BLaER1 treated with 17β-estradiol and CSF1 and Interleukin-3, amounts not matched to agents 10 nM and 100 nM (cell line): ENCODE measurements around the gene RNU1-3.
A peak's percentile ranks its signal among the peaks of the same experiment; 100 is the strongest.
"Not testable (repeated sequence)": the region's sequence is repeated elsewhere in the genome, so short reads cannot be mapped to it uniquely, and the experiment has no call there.

ENCODE experiments used
- H3K27ac ChIP-seq, 11 experiments: shearing (Covaris generic); formaldehyde crosslinking; 2 replicates each; pipeline ENCODE4 v1.8.1; 2022
- H3K27me3 ChIP-seq, 11 experiments: shearing (Covaris generic); formaldehyde crosslinking; 2 replicates each; pipeline ENCODE4 v1.8.1; 2022
- H3K36me3 ChIP-seq, 11 experiments: shearing (Covaris generic); formaldehyde crosslinking; 2 replicates each; pipeline ENCODE4 v1.8.1; 2022
- H3K4me1 ChIP-seq, 10 experiments: shearing (Covaris generic); formaldehyde crosslinking; 2 replicates each; pipeline ENCODE4 v1.8.1; 2022
- H3K4me2 ChIP-seq, 11 experiments: shearing (Covaris generic); formaldehyde crosslinking; 2 replicates each; pipeline ENCODE4 v1.8.1; 2022
- H3K4me3 ChIP-seq, 10 experiments: shearing (Covaris generic); formaldehyde crosslinking; 2 replicates each; pipeline ENCODE4 v1.8.1; 2022
- H3K9ac ChIP-seq, 11 experiments: shearing (Covaris generic); formaldehyde crosslinking; 2 replicates each; pipeline ENCODE4 v1.8.1; 2022
- H3K9me3 ChIP-seq, 11 experiments: shearing (Covaris generic); formaldehyde crosslinking; replicated peaks in 1 of 11; 2 replicates each; pipeline ENCODE4 v1.8.1; 2022
- H4K20me1 ChIP-seq, 11 experiments: shearing (Covaris generic); formaldehyde crosslinking; 2 replicates each; pipeline ENCODE4 v1.8.1; 2022

The RNU1-3 gene

DNA sequence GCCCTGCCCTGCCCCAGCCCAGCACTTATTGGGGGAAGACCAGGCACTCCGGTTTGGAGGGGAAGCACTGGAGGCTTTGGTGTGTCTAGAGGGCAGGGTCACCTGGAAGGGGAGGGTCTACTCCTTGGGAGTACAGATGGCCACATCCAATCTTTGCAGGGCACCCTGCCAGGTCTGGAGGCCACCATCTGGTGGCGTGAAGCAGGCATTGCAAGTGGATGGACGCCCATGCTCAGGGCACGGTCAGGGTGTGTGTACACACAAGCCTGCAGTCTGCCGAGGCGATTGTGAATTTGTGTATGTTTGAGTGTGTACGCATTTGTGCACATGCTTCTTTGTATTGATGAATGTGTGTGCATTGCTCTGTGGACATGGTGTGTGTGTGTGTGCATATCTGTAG lies 36.4 kb upstream of the RNU1-3 start:
- H3K4me3 ChIP-seq, H3K9me3 ChIP-seq, H3K9ac ChIP-seq, H3K4me2 ChIP-seq, H3K27ac ChIP-seq, H3K4me1 ChIP-seq, H3K36me3 ChIP-seq, H4K20me1 ChIP-seq: not testable (repeated sequence)
- H3K27me3 ChIP-seq, result peaks cover 9 to 28% (median 13%) of the 10 kb centered on the region in 11 experiments

DNA sequence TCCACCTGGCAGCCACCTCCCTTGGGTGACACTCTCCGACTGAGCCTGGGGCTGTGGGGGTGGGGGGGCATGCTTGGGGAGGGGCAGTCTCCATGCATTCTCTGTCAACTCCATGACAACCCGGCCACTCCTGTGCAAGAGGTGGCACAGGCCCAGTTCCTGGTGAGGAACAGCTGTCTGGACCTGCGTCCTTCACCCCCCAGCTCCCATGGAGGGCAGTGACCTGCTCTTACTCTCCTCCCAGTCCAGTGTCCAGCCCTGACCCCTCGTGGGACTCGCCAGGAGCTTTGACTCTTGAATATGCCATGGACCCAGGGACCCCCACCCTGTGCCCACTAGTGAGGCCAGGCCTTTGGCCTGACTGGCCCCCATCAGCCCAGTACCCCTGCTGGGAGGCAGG lies 35.5 kb upstream of the RNU1-3 start:
- not testable (repeated sequence) for H3K4me1 ChIP-seq, H3K4me2 ChIP-seq, H3K27ac ChIP-seq, H4K20me1 ChIP-seq, H3K36me3 ChIP-seq, H3K9me3 ChIP-seq, H3K9ac ChIP-seq, H3K4me3 ChIP-seq
- peaks cover 10 to 26% (median 15%) of the 10 kb centered on the region in 11 experiments for H3K27me3 ChIP-seq

DNA sequence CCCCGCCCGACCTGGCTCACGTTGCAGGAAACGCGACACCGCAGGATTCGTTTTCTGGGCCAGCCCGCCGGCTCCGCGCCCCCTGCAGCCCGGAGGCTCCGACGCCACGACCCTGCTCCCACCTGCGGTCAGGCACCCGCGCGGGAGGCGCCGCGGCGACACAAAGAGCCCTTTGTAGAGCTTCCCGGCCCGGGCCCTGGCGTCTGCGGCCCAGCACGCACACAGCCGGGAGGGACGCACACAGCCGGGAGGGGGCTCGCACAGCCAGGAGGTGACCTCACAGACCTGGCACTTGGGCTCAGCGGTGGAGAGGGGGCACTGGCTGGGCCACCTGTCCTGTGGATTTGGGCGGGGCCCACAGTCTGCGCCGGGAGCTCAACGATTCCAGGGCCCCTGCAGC lies 34.4 kb upstream of the RNU1-3 start:
- not testable (repeated sequence) for H3K4me2 ChIP-seq, H3K9ac ChIP-seq, H3K4me3 ChIP-seq, H3K4me1 ChIP-seq, H3K9me3 ChIP-seq, H4K20me1 ChIP-seq, H3K27ac ChIP-seq, H3K36me3 ChIP-seq
- H3K27me3 ChIP-seq, result peaks cover 18 to 33% (median 23%) of the 10 kb centered on the region in 11 experiments

DNA sequence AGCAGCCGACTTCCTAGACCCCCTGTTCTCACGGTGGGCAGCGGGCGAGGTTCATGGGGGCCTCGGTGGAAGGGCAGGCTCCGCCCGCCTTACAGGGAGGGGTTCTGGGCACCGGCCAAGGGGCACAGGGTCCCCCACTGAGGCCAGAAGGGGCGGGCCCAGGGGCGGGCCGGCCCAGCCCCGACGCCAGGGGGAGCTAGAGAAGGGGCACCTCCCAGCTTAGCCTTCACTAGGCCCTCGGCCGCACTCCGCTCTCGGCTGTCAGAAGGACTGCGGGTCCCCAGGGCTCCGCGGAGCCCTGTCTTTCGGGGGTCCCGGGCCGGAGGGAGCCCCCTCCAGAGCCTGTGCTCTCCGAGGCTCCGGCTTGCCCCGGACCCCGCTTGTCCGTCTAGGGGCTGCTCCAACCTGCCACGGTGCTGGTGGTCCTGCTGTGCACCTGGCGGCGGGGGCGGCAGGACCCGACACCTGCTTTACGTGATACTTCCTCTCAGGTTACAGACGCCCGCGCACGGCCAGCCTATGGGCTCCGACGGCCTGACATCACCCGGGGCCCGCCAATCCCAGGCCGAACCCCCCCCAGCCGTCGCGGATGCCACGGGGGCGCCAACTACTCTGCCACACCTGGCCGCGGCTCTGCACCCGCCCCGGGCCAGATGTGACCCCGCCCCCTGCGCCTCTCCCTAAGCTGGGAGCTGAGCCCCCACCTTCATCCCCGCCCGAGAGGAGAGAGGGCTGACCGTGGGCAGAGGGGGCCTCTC lies 33.6 kb upstream of the RNU1-3 start:
- H3K9me3 ChIP-seq, H3K9ac ChIP-seq, H3K4me3 ChIP-seq, H3K4me2 ChIP-seq, H3K36me3 ChIP-seq, H3K4me1 ChIP-seq, H3K27ac ChIP-seq, H4K20me1 ChIP-seq: not testable (repeated sequence)
- H3K27me3 ChIP-seq, result peaks cover 18 to 35% (median 23%) of the 10 kb centered on the region in 11 experiments

DNA sequence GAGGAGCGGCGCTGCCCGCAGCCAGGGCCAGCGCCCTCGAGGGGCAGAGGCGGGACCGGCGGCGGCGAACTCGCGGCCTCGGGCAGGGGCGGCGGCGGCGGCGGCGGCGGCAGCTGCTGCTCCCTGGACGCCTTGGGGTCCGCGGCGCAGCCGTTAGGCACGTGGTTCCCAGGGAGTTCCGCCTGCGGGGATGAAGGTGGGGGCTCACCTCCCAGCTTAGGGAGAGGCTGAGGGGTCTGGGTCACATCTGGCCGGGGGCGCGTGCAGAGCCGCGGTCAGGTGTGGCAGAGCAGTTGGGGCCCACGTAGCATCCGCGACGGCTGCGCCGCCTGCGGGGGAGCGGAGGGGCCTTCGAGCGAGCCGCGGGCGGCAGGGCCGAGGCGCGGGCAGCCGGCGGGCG lies 32.7 kb upstream of the RNU1-3 start:
- Histone ChIP-seq H3K4me2 (peak overlapping the region in 5 of 11 experiments; percentile 18 to 41 (median 29); a peak in 2 of 22 replicates), H3K27me3 (peaks cover 18 to 35% (median 23%) of the 10 kb centered on the region in 11 experiments)
- H3K27ac ChIP-seq, H4K20me1 ChIP-seq, H3K9ac ChIP-seq, H3K9me3 ChIP-seq, H3K4me3 ChIP-seq, H3K36me3 ChIP-seq, H3K4me1 ChIP-seq: not testable (repeated sequence)

DNA sequence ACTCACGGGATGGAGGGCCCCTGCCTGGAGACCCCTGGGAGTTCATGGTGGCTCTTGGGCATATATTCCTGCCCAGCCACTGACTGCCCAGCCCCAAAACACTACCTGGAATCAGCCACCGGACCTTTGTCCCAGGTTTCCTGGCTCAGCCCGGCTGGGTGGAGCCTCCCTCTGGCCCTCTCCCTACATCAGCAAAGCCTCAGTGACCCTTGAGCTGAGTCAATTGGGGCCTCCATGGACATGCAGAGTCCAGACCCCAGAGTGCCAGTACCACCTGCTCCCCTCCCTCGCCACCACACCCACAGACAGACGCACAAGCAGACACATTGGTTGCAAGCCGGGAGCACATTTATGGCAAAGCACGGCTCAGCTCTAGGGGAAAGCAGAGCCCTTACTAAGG lies 30.4 kb upstream of the RNU1-3 start:
- H3K27ac ChIP-seq, H3K9ac ChIP-seq, H3K36me3 ChIP-seq, H3K9me3 ChIP-seq, H3K4me1 ChIP-seq, H4K20me1 ChIP-seq, H3K4me2 ChIP-seq, H3K4me3 ChIP-seq: not testable (repeated sequence)
- peaks cover 22 to 50% (median 37%) of the 10 kb centered on the region in 11 experiments for H3K27me3 ChIP-seq

GRCh38 chr1:16696507-16697150 lies 29.9 kb upstream of the RNU1-3 start:
- H3K36me3 ChIP-seq, H4K20me1 ChIP-seq, H3K9me3 ChIP-seq, H3K4me3 ChIP-seq, H3K27ac ChIP-seq, H3K9ac ChIP-seq, H3K4me1 ChIP-seq: not testable (repeated sequence)
- Histone ChIP-seq H3K4me2 (peak overlapping the region in 9 of 11 experiments; percentile 26 to 61 (median 46); a peak in 12 of 22 replicates), H3K27me3 (peaks cover 22 to 52% (median 39%) of the 10 kb centered on the region in 11 experiments)

GRCh38 chr1:16694308-16694702 lies 27.6 kb upstream of the RNU1-3 start:
- H3K4me3 ChIP-seq, H3K4me1 ChIP-seq, H3K9me3 ChIP-seq, H3K27ac ChIP-seq, H4K20me1 ChIP-seq, H3K36me3 ChIP-seq, H3K9ac ChIP-seq, H3K4me2 ChIP-seq: not testable (repeated sequence)
- peaks cover 14 to 44% (median 33%) of the 10 kb centered on the region in 11 experiments for H3K27me3 ChIP-seq

GRCh38 chr1:16693449-16694307 lies 26.9 kb upstream of the RNU1-3 start:
- H3K4me1 ChIP-seq, H3K36me3 ChIP-seq, H3K9ac ChIP-seq, H3K4me2 ChIP-seq, H3K9me3 ChIP-seq, H3K27ac ChIP-seq, H4K20me1 ChIP-seq, H3K4me3 ChIP-seq: not testable (repeated sequence)
- H3K27me3 ChIP-seq, result peaks cover 13 to 42% (median 31%) of the 10 kb centered on the region in 11 experiments

GRCh38 chr1:16692717-16693448 lies 26.1 kb upstream of the RNU1-3 start:
- H3K4me3 ChIP-seq, H3K4me2 ChIP-seq, H3K4me1 ChIP-seq, H3K27ac ChIP-seq, H3K9me3 ChIP-seq, H3K36me3 ChIP-seq, H3K9ac ChIP-seq, H4K20me1 ChIP-seq: not testable (repeated sequence)
- H3K27me3 ChIP-seq, result peaks cover 13 to 38% (median 29%) of the 10 kb centered on the region in 11 experiments

DNA sequence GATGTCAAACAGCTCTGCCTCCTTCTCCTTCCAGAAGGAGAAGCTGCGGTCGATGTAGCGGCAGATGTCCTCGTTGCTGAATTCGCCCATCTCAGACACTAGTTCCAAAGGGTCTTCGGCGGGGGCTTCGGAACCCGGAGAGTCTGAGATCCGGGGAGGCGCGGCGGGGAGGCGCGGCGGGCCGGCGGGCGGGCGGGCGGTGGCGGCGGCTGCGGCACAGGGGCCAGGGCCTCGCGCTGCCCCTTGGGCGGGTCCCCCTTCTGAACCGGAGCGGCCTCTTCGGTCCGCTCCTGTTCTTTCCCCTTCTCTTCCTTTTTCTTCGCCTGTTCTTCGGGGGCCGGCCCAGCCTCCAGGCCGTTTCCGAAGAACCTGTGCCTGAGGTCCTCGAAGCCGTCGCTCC lies 25.5 kb upstream of the RNU1-3 start:
- H3K36me3 ChIP-seq, H3K4me3 ChIP-seq, H3K27ac ChIP-seq, H3K9ac ChIP-seq, H3K9me3 ChIP-seq, H3K4me1 ChIP-seq, H3K4me2 ChIP-seq, H4K20me1 ChIP-seq: not testable (repeated sequence)
- H3K27me3 ChIP-seq, result peaks cover 13 to 34% (median 25%) of the 10 kb centered on the region in 11 experiments

- not testable (repeated sequence) for H3K9me3 ChIP-seq, H3K4me1 ChIP-seq, H4K20me1 ChIP-seq, H3K4me2 ChIP-seq, H3K4me3 ChIP-seq, H3K9ac ChIP-seq, H3K36me3 ChIP-seq, H3K27ac ChIP-seq
- H3K27me3 ChIP-seq, result peaks cover 4 to 22% (median 14%) of the 10 kb centered on the region in 11 experiments; a peak in 21 of 22 replicates
These were observed 24.4 kb upstream of the RNU1-3 start for GRCh38 chr1:16690971-16691682.
